Spinal cord (tissue), 10 donors: ENCODE measurements around the gene ZNF117. TPM values are rescaled to one million over a fixed set of nuclear protein-coding genes. Genes with fewer than 3 reads are reported as not detected.
"Not testable (repeated sequence)": the region's sequence is repeated elsewhere in the genome, so short reads cannot be mapped to it uniquely, and the experiment has no call there.

ENCODE experiments used
- DNase-seq, 6 donors: peaks; one replicate each; pipeline versions ENCODE4 v3.0.0 to v3.0.0-alpha.2; 2013 to 2015; ENCODE audit warnings: low spot score in 6 of 6, low read depth in 4 of 6
- H3K27ac ChIP-seq: one replicate; pipeline ENCODE4 v1.5.1; 2013; ENCODE audit warnings: low read depth, low read length, control low read depth
- H3K27me3 ChIP-seq: one replicate; pipeline ENCODE4 v1.6.1; 2013; ENCODE audit warnings: low read length; ENCODE audit not compliant: control insufficient read depth, insufficient read depth
- H3K36me3 ChIP-seq: one replicate; pipeline ENCODE4 v1.6.1; 2013; ENCODE audit warnings: low read length; ENCODE audit not compliant: control insufficient read depth, insufficient read depth
- H3K4me1 ChIP-seq: one replicate; pipeline ENCODE4 v1.6.1; 2013; ENCODE audit warnings: low read length; ENCODE audit not compliant: control insufficient read depth, insufficient read depth
- H3K4me3 ChIP-seq: one replicate; pipeline ENCODE4 v1.5.1; 2013; ENCODE audit warnings: low read depth, low read length, control low read depth
- H3K9me3 ChIP-seq: one replicate; pipeline ENCODE4 v1.6.1; 2013; ENCODE audit warnings: low read length; ENCODE audit not compliant: control insufficient read depth, insufficient read depth
- WGBS: methylation state at CpG from one replicate; pipeline ENCODE4 v1.1.5; 2013; ENCODE audit warnings: missing lambda C conversion rate; ENCODE audit not compliant: insufficient coverage; 5-methylcytosine and 5-hydroxymethylcytosine counted together
- polyA plus RNA-seq, 2 donors: library from polyadenylated mRNA; unstranded; fragments of 120-200 nt; gene quantifications; one replicate each; pipeline ENCODE4 v1.2.1, GENCODE V29; 2013; ENCODE audit not compliant: insufficient read length in 2 of 2
- total RNA-seq, 2 donors: library from RNA; depleted of rRNA in 1 of 2; stranded (reverse); fragments of 120-200 nt in 1 of 2; fragments of >200 nt in 1 of 2; gene quantifications; one replicate each; pipeline versions ENCODE4 v1.2.3 to v1.2.4, GENCODE V29; 2013 to 2014
- donor health status: healthy.

ZNF117 gene
- total and polyA plus RNA-seq, 4 donors, result 24.9 to 32.9 (median 30.3) TPM

DNA sequence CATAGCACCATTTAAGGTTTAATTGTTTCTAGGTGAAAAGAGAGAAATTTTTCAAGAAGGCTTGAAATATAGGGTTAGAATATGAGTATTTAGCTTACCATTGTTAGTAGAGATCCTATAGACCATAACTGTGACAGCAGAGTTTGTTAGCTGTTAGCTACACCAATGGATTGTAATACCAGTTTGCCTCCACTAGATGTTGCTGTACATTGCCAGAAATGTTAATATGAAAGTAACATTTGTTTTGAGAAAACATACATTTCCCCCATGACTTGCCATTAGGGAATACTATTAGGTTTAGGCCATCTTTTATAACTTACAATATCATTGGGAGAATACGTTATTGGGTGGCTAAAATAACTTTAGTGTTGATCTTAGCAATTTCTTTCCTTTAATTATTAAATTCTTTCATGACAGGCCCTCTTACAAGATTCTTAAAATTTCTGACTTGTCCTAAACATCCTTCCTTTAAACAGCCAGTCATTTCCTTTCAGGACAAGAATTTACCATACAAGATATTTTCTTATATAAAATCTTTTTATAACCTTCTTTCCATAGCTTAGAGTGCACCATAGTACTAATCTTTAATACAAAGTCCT, 39.5 kb downstream of the ZNF117 start:
- no peak overlapping the region for H3K27ac ChIP-seq
- WGBS, result no CpG with 5 or more reads among the region's 1 CpG
- no peaks in the 10 kb centered on the region for H3K36me3 ChIP-seq
- H3K4me1 ChIP-seq, result peaks cover 13% of the 10 kb centered on the region
- peaks cover 8% of the 10 kb centered on the region for H3K27me3 ChIP-seq
- no peaks in the 10 kb centered on the region for H3K9me3 ChIP-seq
- H3K4me3 ChIP-seq, result no peak overlapping the region
- peak in 4 of 6 donors; percentile 19 to 87 (median 48) for DNase-seq

DNA sequence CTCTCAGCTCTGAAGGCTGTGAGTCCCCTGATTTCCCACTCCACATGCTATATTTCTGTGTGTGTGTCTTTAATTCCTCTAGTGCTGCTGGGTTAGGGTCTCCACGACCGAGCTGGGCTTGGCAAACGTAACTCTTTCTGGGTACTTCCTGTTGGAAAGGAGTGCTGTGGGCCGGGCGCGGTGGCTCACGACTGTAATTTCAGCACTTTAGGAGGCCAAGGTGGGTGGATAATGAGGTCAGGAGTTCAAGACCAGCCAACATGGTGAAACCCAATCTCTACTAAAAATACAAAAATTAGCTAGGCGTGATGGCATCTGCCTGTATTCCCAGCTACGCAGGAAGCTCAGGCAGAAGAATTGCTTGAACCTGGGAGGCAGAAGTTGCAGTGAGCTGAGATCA, 40.2 kb downstream of the ZNF117 start:
- peaks cover 13% of the 10 kb centered on the region for H3K4me1 ChIP-seq
- H3K27me3 ChIP-seq, H3K27ac ChIP-seq, H3K4me3 ChIP-seq, H3K36me3 ChIP-seq, H3K9me3 ChIP-seq, DNase-seq: not testable (repeated sequence)
- 70% methylated on average over 2 of the region's 9 CpGs for WGBS

DNA sequence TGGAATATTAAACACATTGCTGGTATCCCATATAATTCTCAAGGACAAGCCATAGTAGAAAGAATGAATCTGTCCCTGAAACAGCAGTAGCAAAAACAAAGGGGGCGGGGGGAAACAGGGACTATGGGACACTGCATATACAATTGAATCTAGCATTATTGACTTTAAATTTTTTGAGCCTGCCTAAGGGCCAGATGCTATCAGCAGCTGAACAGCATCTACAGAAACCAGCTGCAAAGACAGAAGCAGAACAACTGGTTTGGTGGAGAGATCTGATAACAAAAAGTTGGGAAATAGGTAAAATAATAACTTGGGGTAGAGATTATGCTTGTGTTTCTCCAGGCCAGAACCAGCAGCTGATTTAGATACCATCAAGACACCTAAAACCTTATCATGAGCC, 42.1 kb downstream of the ZNF117 start:
- H3K36me3 ChIP-seq, H3K9me3 ChIP-seq, DNase-seq, H3K4me3 ChIP-seq, H3K27me3 ChIP-seq, H3K27ac ChIP-seq: not testable (repeated sequence)
- H3K4me1 ChIP-seq, result peaks cover 13% of the 10 kb centered on the region
- no CpG with 5 or more reads among the region's 1 CpG for WGBS

DNA sequence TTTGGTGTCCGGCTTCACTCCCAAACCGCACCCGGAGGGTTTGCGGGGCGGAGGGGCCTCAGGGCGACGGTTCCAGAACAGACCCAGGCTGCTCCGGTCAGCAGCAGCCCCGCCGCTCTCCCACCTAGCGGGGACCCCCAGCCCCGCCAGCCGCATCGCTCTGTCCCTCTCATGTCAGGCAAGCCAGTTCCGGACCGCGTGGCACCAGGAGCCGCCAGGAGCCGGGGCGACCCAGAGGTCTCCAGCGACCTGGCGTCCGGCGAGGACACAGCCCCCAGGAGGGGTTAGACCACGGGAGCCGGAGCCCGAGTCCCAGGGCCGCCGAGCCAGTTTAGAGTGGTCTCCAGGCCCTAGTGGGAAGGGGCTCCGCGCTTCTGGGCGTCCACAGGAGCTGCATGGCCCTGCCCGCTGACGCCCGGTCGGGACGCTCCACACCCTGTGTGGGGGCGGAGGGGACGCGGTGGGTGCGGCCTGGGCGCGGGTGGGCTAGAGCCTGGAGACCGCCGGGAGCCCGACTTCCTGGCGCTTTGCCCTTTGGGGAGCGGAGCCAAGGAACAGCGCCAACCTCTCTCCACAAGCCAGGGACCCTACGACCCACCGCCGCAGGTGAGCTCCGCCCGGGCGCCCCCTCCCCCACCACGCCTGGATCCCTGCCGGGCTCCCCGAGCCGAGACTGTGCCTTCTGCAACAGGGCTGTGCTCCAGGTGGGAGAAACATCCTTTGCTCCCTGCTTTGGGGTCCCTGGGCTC, 43.4 kb downstream of the ZNF117 start:
- peaks cover 5% of the 10 kb centered on the region for H3K36me3 ChIP-seq
- peaks cover 13% of the 10 kb centered on the region for H3K4me1 ChIP-seq
- no peak overlapping the region for H3K27ac ChIP-seq
- WGBS, result under 1% methylated on average over 54 of the region's 59 CpGs
- H3K9me3 ChIP-seq, result no peaks in the 10 kb centered on the region
- H3K27me3 ChIP-seq, result peaks cover 8% of the 10 kb centered on the region
- peak overlapping the region; percentile 14 for H3K4me3 ChIP-seq
- DNase-seq, result peak in 2 of 6 donors; percentile 30 to 34

DNA sequence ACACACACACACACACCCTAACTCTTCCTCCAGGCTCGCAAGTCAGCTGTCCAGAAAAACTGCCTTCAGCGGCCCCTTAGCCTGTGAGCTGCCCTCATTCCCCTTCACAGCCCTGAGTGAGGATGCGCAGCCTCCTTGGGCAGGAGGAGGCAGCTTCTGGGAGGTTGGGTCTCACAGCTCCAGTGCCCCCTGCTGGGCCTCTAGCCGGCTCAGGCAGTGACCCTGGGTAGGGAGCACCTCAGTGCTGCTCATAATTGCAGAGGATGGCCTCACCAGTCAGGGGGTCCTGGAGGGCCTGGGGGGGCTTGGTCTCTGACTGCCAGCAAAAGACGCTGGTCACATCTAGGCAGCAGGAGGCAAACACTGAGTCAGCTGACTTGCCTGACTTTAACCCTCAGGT, 44.1 kb downstream of the ZNF117 start:
- WGBS, result 28% methylated on average over 4 of the region's 5 CpGs
- no peaks in the 10 kb centered on the region for H3K9me3 ChIP-seq
- H3K4me1 ChIP-seq, result peaks cover 13% of the 10 kb centered on the region
- DNase-seq, result peak in 2 of 6 donors; percentile 31 to 45
- no peak overlapping the region for H3K27ac ChIP-seq
- H3K27me3 ChIP-seq, result peaks cover 8% of the 10 kb centered on the region
- H3K4me3 ChIP-seq, result no peak overlapping the region
- H3K36me3 ChIP-seq, result peaks cover 5% of the 10 kb centered on the region

DNA sequence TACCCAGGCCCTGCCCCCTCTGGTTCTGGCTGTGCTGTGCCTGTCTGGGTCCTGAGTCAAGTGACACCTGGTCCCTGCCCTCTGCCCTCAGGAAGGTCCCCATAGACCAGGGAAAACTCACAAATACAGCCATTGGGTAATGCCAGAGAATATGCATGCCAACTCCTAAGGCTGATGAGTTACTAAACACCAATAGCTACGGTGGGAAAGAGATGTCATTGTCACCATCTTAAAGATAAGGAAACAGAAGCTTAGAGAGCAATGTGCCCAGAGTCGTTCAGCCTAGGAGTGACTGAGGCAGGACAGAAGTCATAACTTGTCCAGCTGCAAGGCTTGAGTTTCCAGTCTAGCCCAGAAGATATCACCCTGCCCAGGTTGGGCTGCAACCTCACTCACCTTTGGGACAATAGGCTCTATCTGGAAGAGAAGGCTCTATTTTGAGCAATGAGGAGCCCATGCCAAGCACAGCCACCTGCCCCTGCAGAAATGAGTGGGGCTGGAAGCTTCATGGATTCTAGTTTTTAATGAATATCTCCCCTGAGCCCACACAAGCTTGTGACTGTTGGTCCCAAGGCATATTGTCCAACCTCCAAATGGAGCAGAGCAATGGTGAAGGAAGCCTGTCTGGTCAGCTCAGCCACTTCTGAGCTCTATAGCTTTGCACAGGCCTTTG, 45.2 kb downstream of the ZNF117 start:
- Histone ChIP-seq H3K27me3 (peaks cover 8% of the 10 kb centered on the region), H3K4me1 (peaks cover 13% of the 10 kb centered on the region)
- DNase-seq, result no peak

DNA sequence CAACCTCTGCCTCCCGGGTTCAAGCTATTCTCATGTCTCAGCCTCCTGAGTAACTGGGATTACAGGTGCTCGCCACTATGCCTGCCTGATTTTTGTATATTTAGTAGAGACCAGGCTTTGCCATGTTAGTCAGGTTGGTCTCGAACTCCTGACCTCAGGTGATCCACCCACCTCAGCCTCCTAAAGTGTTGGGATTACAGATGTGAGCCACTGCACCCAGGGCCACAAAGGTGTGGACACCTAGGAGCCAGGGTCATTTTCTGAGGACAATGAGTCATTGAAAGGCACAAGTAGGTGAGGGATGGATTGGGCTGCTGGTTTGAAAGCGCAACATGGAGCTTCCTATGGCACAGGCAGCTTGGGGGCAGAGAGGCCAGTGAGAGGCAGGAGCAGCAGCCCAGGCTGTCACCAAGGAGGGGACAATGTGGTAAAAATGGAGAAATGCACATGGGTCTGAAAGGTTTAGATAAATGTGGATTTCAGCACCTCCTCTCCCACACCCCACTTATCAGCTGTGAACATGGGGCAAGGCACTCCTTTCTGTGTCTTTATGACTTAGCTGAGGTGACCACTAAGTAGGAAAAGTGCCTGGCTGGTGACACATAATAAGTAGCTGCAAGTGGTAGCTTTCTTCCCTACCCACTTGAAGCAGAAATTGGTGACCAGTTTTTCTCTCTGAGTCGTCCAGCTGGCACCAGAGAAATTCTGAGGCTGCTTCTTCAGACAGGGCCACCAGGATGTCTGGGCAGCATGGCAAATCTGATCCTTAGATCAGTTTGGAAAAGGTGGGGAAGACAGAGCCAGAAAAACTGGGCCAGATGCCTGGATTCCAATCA, 46.0 kb downstream of the ZNF117 start:
- H3K36me3 ChIP-seq, DNase-seq, H3K27ac ChIP-seq, H3K27me3 ChIP-seq, H3K9me3 ChIP-seq, H3K4me3 ChIP-seq: not testable (repeated sequence)
- peaks cover 13% of the 10 kb centered on the region for H3K4me1 ChIP-seq
- 100% methylated on average over 2 of the region's 5 CpGs for WGBS

More for the DNA sequence above, 45.2 kb downstream of the ZNF117 start:
- no peaks in the 10 kb centered on the region for H3K9me3 ChIP-seq
- H3K27ac ChIP-seq, result no peak overlapping the region
- H3K4me3 ChIP-seq, result no peak overlapping the region
- H3K36me3 ChIP-seq, result peaks cover 5% of the 10 kb centered on the region
- WGBS, result 60% methylated on average over 1 of the region's 2 CpGs

DNA sequence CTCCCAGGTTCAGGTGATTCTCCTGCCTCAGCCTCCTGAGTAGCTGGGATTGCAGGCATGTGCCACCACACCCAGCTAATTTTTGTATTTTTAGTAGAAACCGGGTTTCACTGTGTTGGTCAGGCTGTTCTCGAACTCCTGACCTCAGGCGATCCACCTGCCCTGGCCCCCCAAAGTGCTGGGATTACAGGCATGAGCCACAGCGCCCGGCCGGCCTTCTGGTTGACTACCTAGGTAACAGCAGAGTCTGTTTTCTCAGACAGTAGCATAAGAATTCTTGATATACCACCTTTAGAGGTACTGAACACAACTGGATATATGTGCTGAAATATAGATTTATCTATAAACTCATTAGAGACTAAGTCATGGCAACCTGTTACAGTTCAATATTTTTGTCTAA, 50.8 kb downstream of the ZNF117 start:
- not testable (repeated sequence) for H3K27ac ChIP-seq, H3K9me3 ChIP-seq, H3K4me3 ChIP-seq, H3K27me3 ChIP-seq, H3K36me3 ChIP-seq, H3K4me1 ChIP-seq, DNase-seq
- WGBS, result 93% methylated on average over 4 of the region's 6 CpGs

DNA sequence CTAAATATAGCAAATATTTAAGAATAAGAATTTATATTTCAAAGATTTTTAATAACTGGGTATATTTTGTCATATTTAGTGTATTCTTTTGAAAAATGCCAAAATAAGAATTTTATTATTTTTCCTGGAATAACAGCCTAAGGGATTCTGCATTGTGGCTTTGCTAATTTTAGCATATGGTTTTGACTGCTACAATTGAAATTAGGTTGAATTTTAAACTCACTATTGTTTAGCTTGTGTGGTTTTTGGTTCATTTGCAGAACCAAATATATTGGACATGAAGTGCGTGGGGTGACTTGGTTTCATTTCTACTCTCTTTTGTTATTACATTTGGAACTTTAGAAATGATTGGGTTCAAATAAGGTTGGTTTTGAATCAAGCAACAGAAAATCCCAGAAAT, 52.3 kb downstream of the ZNF117 start:
- no peak overlapping the region for H3K27ac ChIP-seq
- no peak overlapping the region for H3K4me3 ChIP-seq
- DNase-seq, result no peak
- H3K4me1 ChIP-seq, result no peaks in the 10 kb centered on the region
- H3K27me3 ChIP-seq, result no peaks in the 10 kb centered on the region
- H3K36me3 ChIP-seq, result peaks cover 5% of the 10 kb centered on the region
- WGBS, result no CpG with 5 or more reads among the region's 1 CpG
- no peaks in the 10 kb centered on the region for H3K9me3 ChIP-seq
